ENCODE results near the gene TBC1D10B.

GRCh38 chr16:30367349-30368009 is 2.8 kb downstream of the TBC1D10B start:
- no peak for TF ChIP-seq CTCF (conservative IDR thresholded peaks at IDR 0.05 in 1 of 2, IDR thresholded peaks at IDR 0.05 in 1 of 2; ENCODE audit: extremely low read depth in 1 of 2, insufficient read depth in 1 of 2, low read depth in 1 of 2, low read length in 2 of 2)
- no peak for TF ChIP-seq EZH2 (IDR thresholded peaks at IDR 0.05; ENCODE audit: borderline replicate concordance, low read length)
